Measurements from ENCODE around the gene RBM33. TPM values are rescaled to one million over a fixed set of nuclear protein-coding genes. Genes with fewer than 3 reads are reported as not detected.

Gene RBM33
- total and polyA plus RNA-seq, 2 of the 8 experiments (the other 6 are each of a cell fraction or from before 2014, with no cell fraction given), result 16.5 to 64.6 TPM

DNA sequence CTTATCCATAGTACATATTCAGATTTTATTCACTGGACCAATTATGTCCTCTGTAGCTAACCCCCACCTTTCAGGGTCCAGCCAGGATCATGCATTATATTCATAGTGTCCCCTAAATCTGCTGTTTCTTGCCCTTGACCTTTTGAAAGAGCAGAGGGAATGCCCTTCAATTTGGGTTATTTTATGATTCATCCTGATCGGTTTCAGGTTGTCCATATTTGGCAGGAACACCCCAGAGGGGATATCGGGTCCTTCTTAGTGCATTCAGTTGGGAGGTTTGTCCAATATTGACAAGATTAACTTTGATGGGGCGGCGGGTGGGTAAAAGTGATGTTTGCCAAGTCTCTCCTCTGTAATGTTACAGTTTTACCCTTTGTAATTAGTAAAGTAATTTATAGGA lies 106.9 kb downstream of the RBM33 start:
- peaks cover 10 to 11% of the 10 kb centered on the region in 2 experiments for H4K20me1 ChIP-seq (replicated peaks in 1 of 2; ENCODE audit: control insufficient read depth in 1 of 2, insufficient read depth in 2 of 2, low read length in 2 of 2)
- TF ChIP-seq SUZ12 (IDR thresholded peaks at IDR 0.05; ENCODE audit: low read length) (no peak), MAFK (IDR thresholded peaks at IDR 0.05; ENCODE audit: low read depth, low read length) (no peak), TCF12 (IDR thresholded peaks at IDR 0.05; ENCODE audit: low read depth, low read length) (no peak), ASH2L (IDR thresholded peaks at IDR 0.05; ENCODE audit: low read length) (no peak), BRCA1 (IDR thresholded peaks at IDR 0.05; ENCODE audit: low read depth, low read length) (no peak), CTBP2 (IDR thresholded peaks at IDR 0.05; ENCODE audit: borderline replicate concordance, insufficient read depth, insufficient read length, low read length) (no peak), CHD1 (IDR thresholded peaks at IDR 0.05; ENCODE audit: low read depth, low read length) (no peak), ZNF274 (IDR thresholded peaks at IDR 0.05; ENCODE audit: borderline replicate concordance, extremely low read depth, low read length) (no peak), JUN (IDR thresholded peaks at IDR 0.05; ENCODE audit: low read depth, low read length) (no peak), TEAD4 (IDR thresholded peaks at IDR 0.05; ENCODE audit: low read depth, low read length) (no peak)
- TF ChIP-seq, protein P1, sequence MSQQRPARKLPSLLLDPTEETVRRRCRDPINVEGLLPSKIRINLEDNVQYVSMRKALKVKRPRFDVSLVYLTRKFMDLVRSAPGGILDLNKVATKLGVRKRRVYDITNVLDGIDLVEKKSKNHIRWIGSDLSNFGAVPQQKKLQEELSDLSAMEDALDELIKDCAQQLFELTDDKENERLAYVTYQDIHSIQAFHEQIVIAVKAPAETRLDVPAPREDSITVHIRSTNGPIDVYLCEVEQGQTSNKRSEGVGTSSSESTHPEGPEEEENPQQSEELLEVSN (IDR thresholded peaks at IDR 0.05), result no peak
- TF ChIP-seq, protein P2, sequence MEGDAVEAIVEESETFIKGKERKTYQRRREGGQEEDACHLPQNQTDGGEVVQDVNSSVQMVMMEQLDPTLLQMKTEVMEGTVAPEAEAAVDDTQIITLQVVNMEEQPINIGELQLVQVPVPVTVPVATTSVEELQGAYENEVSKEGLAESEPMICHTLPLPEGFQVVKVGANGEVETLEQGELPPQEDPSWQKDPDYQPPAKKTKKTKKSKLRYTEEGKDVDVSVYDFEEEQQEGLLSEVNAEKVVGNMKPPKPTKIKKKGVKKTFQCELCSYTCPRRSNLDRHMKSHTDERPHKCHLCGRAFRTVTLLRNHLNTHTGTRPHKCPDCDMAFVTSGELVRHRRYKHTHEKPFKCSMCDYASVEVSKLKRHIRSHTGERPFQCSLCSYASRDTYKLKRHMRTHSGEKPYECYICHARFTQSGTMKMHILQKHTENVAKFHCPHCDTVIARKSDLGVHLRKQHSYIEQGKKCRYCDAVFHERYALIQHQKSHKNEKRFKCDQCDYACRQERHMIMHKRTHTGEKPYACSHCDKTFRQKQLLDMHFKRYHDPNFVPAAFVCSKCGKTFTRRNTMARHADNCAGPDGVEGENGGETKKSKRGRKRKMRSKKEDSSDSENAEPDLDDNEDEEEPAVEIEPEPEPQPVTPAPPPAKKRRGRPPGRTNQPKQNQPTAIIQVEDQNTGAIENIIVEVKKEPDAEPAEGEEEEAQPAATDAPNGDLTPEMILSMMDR (IDR thresholded peaks at IDR 0.05; ENCODE audit: control extremely low read depth in 1 of 3, insufficient read depth in 1 of 3, low read depth in 1 of 3, low read length in 3 of 3), result no peak

More for the DNA sequence above, 106.9 kb downstream of the RBM33 start:
- ChIA-PET POLR2A (ENCODE audit: partially characterized antibody) (no interaction called here), CTCF (ENCODE audit: partially characterized antibody) (no interaction called here)
- Histone ChIP-seq H2BK120ac (replicated peaks; ENCODE audit: low read depth, low read length) (no peak overlapping the region), H4K91ac (replicated peaks; ENCODE audit: insufficient read length, low read length) (no peak overlapping the region), H3K56ac (replicated peaks; ENCODE audit: insufficient read length, low read depth, low read length) (no peak overlapping the region), H3K27me3 (replicated peaks in 1 of 4; ENCODE audit: control insufficient read depth in 3 of 4, extremely low read depth in 1 of 4, insufficient read depth in 3 of 4, low read length in 3 of 4) (no peaks in the 10 kb centered on the region), H3K79me1 (ENCODE audit: low read depth, low read length) (peaks cover 10% of the 10 kb centered on the region), H3K36me3 (ENCODE audit: control insufficient read depth in 2 of 4, insufficient read depth in 4 of 4, low read length in 3 of 4) (peaks cover 0 to 5% (median under 1%) of the 10 kb centered on the region in 4 experiments; a peak in 2 of 8 replicates), H2AFZ (ENCODE audit: low read length) (no peak overlapping the region), H3K79me2 (ENCODE audit: control insufficient read depth in 1 of 2, insufficient read depth in 2 of 2, low read length in 2 of 2) (peaks cover 3 to 94% of the 10 kb centered on the region in 2 experiments; a peak in 3 of 4 replicates), H4K8ac (ENCODE audit: extremely low read depth, insufficient read depth, low read length) (no peak overlapping the region), H3K4me2 (ENCODE audit: insufficient read depth in 1 of 2, low read depth in 2 of 2, low read length in 2 of 2) (no peak overlapping the region), H3K4me1 (replicated peaks in 1 of 4; ENCODE audit: control insufficient read depth in 3 of 4, insufficient read depth in 4 of 4, low read length in 3 of 4) (peaks cover 0 to 2% (median under 1%) of the 10 kb centered on the region in 4 experiments; a peak in 2 of 7 replicates), H3K9me3 (ENCODE audit: insufficient read depth in 2 of 2, low read depth in 1 of 2, low read length in 1 of 2) (peaks cover 0 to 1% of the 10 kb centered on the region in 2 experiments; a peak in 2 of 4 replicates), H2BK5ac (ENCODE audit: low read depth, low read length) (no peak overlapping the region), H2BK20ac (ENCODE audit: low read length) (no peak overlapping the region), H3K27ac (ENCODE audit: low read depth, low read length) (no peak overlapping the region), H3K14ac (ENCODE audit: insufficient read length) (no peak overlapping the region), H3K9ac (replicated peaks in 1 of 4; ENCODE audit: extremely low read depth in 1 of 4, low read depth in 3 of 4, low read length in 3 of 4) (no peak overlapping the region), H2BK15ac (ENCODE audit: low read length) (no peak overlapping the region), H3K4me3 (ENCODE audit: extremely low read depth in 1 of 4, insufficient read depth in 2 of 4, low read depth in 3 of 4, low read length in 4 of 4) (no peak overlapping the region), H3K4ac (replicated peaks; ENCODE audit: insufficient read length, low read depth, low read length) (no peak overlapping the region), H3K23ac (ENCODE audit: insufficient read length) (no peak overlapping the region), H3K23me2 (ENCODE audit: low read depth, low read length) (no peaks in the 10 kb centered on the region), H4K5ac (ENCODE audit: insufficient read length, low read depth, low read length) (no peak overlapping the region), H2AK5ac (ENCODE audit: low read depth, low read length) (no peak overlapping the region), H2BK12ac (ENCODE audit: low read depth, low read length) (no peak overlapping the region), H3K18ac (ENCODE audit: extremely low read depth, low read length) (no peak overlapping the region)
- no peak for DNase-seq (ENCODE audit: low read depth in 1 of 2, low spot score in 2 of 2)
- 86% methylated on average over 4 of the region's 4 CpGs; no CpG with 5 or more reads in 1 of the 2 experiments for WGBS, 2 experiments (ENCODE audit: extremely low coverage in 1 of 2, insufficient coverage in 1 of 2, insufficient read length in 1 of 2, insufficient replicate concordance in 2 of 2, low coverage in 1 of 2, low lambda C conversion rate in 2 of 2, missing lambda C conversion rate in 1 of 2)
- FAIRE-seq, result no peak
